SK-N-SH (cell line): ENCODE results near the gene TTC21A. TPM values are rescaled to one million over a fixed set of nuclear protein-coding genes. Genes with fewer than 3 reads are reported as not detected.

Source experiments
- CTCF ChIA-PET: fragments of 300-600, 350-600 bp; formaldehyde crosslinking; extraction: SDS; loops from one replicate; lab custom pipeline; 2021; lab: Yijun Ruan, JAX
- POLR2A ChIA-PET: fragments of 350-600 bp; sonication (Branson Sonifier 250); formaldehyde crosslinking; extraction: SDS; loops from one replicate; lab custom pipeline; 2020; ENCODE audit warnings: antibody characterized with exemption, inconsistent platforms; lab: Yijun Ruan, JAX
- DNase-seq: peaks from one replicate; pipeline ENCODE4 v3.0.0; 2012
- H2AFZ ChIP-seq: fragments of 200-600 bp; sonication (generic); 2 replicates; pipeline ENCODE4 v1.8.1; 2016; ENCODE audit warnings: antibody characterized with exemption, mild to moderate bottlenecking, low read depth
- H3F3A ChIP-seq: fragments of 200-600 bp; sonication (generic); replicated peaks from 2 replicates; pipeline ENCODE3; 2016; ENCODE audit warnings: antibody characterized with exemption, mild to moderate bottlenecking; ENCODE audit not compliant: insufficient read depth
- H3K27ac ChIP-seq, 2 experiments: fragments of 200-500 bp in 1 of 2; fragments of 200-600 bp in 1 of 2; sonication (Bioruptor generic) in 1 of 2; sonication (generic), shearing (Covaris generic) in 1 of 2; 2 replicates each; pipeline versions ENCODE4 v1.5.1 to v1.6.1; 2014 to 2016; ENCODE audit warnings: low read depth in 2 of 2, inconsistent platforms in 1 of 2, low read length in 1 of 2, mild to moderate bottlenecking in 1 of 2, mixed read lengths in 1 of 2
- H3K27me3 ChIP-seq: fragments of 200-600 bp; sonication (generic), shearing (Covaris generic); 2 replicates; pipeline ENCODE4 v1.6.1; 2016; ENCODE audit warnings: mixed run types; ENCODE audit not compliant: insufficient read depth
- H3K36me3 ChIP-seq, 2 experiments: fragments of 200-500 bp in 1 of 2; fragments of 200-600 bp in 1 of 2; sonication (Bioruptor generic) in 1 of 2; sonication (generic) in 1 of 2; replicated peaks in 1 of 2; 2 replicates each; pipeline versions ENCODE3 to v1.5.1; 2014 to 2016; ENCODE audit warnings: low read length in 1 of 2, mild to moderate bottlenecking in 1 of 2; ENCODE audit not compliant: insufficient read depth in 2 of 2, control insufficient read depth in 1 of 2
- H3K4me1 ChIP-seq, 2 experiments: fragments of 200-500 bp in 1 of 2; fragments of 200-600 bp in 1 of 2; sonication (Bioruptor generic) in 1 of 2; sonication (generic), shearing (Covaris generic) in 1 of 2; 2 replicates each; pipeline versions ENCODE4 v1.5.1 to v1.6.1; 2014 to 2016; ENCODE audit warnings: low read depth in 1 of 2, low read length in 1 of 2, mixed run types in 1 of 2; ENCODE audit not compliant: insufficient read depth in 2 of 2, control insufficient read depth in 1 of 2
- H3K4me2 ChIP-seq: fragments of 200-600 bp; sonication (generic), shearing (Covaris generic); 2 replicates; pipeline ENCODE4 v1.6.1; 2017; ENCODE audit warnings: mixed run types
- H3K4me3 ChIP-seq, 2 experiments: fragments of 200-500 bp in 1 of 2; fragments of 200-600 bp in 1 of 2; sonication (Bioruptor generic) in 1 of 2; sonication (generic), shearing (Covaris generic) in 1 of 2; 2 replicates each; pipeline versions ENCODE4 v1.5.1 to v1.8.1; 2014 to 2016; ENCODE audit warnings: low read depth in 2 of 2, inconsistent platforms in 1 of 2, low read length in 1 of 2, mild to moderate bottlenecking in 1 of 2, mixed read lengths in 1 of 2, moderate library complexity in 1 of 2
- H3K79me2 ChIP-seq: fragments of 200-600 bp; sonication (generic); 2 replicates; pipeline ENCODE4 v1.8.1; 2017; ENCODE audit warnings: mild to moderate bottlenecking; ENCODE audit not compliant: insufficient read depth
- H3K9ac ChIP-seq: fragments of 200-600 bp; sonication (generic); 2 replicates; pipeline ENCODE4 v1.6.1; 2017; ENCODE audit warnings: mixed run types
- H3K9me2 ChIP-seq: fragments of 200-600 bp; sonication (generic); 2 replicates; pipeline ENCODE4 v1.6.1; 2017; ENCODE audit warnings: mixed run types
- H3K9me3 ChIP-seq: fragments of 200-600 bp; sonication (generic); 2 replicates; pipeline ENCODE4 v1.6.1; 2017; ENCODE audit warnings: mixed run types, mild to moderate bottlenecking, moderate library complexity
- H4K20me1 ChIP-seq: fragments of 200-600 bp; sonication (generic); 2 replicates; pipeline ENCODE4 v1.6.1; 2017; ENCODE audit warnings: mild to moderate bottlenecking, mixed run types; ENCODE audit not compliant: insufficient read depth
- EP300 ChIP-seq, 2 experiments: IDR thresholded peaks; 2 replicates each; pipeline versions ENCODE4 v1.4.0 to v1.6.1; 2012; ENCODE audit warnings: borderline replicate concordance in 1 of 2, low read depth in 1 of 2, low read length in 1 of 2
- EZH2phosphoT487 ChIP-seq: fragments of 200-600 bp; sonication (generic); IDR thresholded peaks from 2 replicates; pipeline ENCODE4 v1.6.1; 2017; ENCODE audit warnings: low read depth, mixed run types, mild to moderate bottlenecking, antibody characterized with exemption, moderate library complexity, borderline replicate concordance
- FOXJ3 ChIP-seq: sonication (generic); formaldehyde crosslinking; IDR thresholded peaks from 2 replicates; pipeline ENCODE4 v1.5.1; 2020; ENCODE audit warnings: mild to moderate bottlenecking, missing genetic modification reagents
- GABPA ChIP-seq: IDR thresholded peaks from 2 replicates; pipeline ENCODE4 v1.4.0; 2012; ENCODE audit warnings: low read depth, mild to moderate bottlenecking
- IRF3 ChIP-seq: fragments of 150-350 bp; IDR thresholded peaks from 2 replicates; pipeline ENCODE4 v1.6.1; 2016; ENCODE audit warnings: mild to moderate bottlenecking, low read depth, low read length
- JUND ChIP-seq: IDR thresholded peaks from 2 replicates; pipeline ENCODE4 v1.4.0; 2012
- MXI1 ChIP-seq: IDR thresholded peaks from 2 replicates; pipeline ENCODE4 v1.6.1; 2012; ENCODE audit warnings: mild to moderate bottlenecking, low read depth, low read length, improper control_type of control experiment
- PBX3 ChIP-seq: IDR thresholded peaks from 2 replicates; pipeline ENCODE4; 2012
- POLR2AphosphoS5 ChIP-seq: IDR thresholded peaks from 2 replicates; pipeline ENCODE4 v1.6.1; 2012; ENCODE audit warnings: low read depth, low read length
- RAD21 ChIP-seq: IDR thresholded peaks from 2 replicates; pipeline ENCODE4 v1.6.1; 2012; ENCODE audit warnings: mild to moderate bottlenecking, low read length
- RXRA ChIP-seq: IDR thresholded peaks from 2 replicates; pipeline ENCODE4 v1.4.0; 2012; ENCODE audit warnings: low read depth, mild to moderate bottlenecking, borderline replicate concordance
- TCF12 ChIP-seq: IDR thresholded peaks from 2 replicates; pipeline ENCODE4 v1.4.0; 2012
- USF2 ChIP-seq: fragments of 150-350 bp; IDR thresholded peaks from 2 replicates; pipeline ENCODE4 v1.6.1; 2017; ENCODE audit warnings: antibody characterized with exemption, low read length, low read depth, borderline replicate concordance
- YY1 ChIP-seq: IDR thresholded peaks from 2 replicates; pipeline ENCODE4 v1.4.0; 2012; ENCODE audit warnings: low read depth, mild to moderate bottlenecking
- WGBS: methylation state at CpG from one replicate; pipeline ENCODE4 v1.1.6; 2017; ENCODE audit warnings: low lambda C conversion rate; 5-methylcytosine and 5-hydroxymethylcytosine counted together
- polyA plus RNA-seq, 3 experiments: library from polyadenylated mRNA; depleted of rRNA; stranded (reverse); fragments of >200 nt; gene quantifications; 2 replicates each; pipeline ENCODE4 v1.2.3, GENCODE V29; 2012
- TF ChIP-seq, protein P1 (sequence below): IDR thresholded peaks from 2 replicates; pipeline ENCODE4 v1.4.0; 2012; ENCODE audit warnings: low read depth, borderline replicate concordance

The TTC21A gene
- polyA plus RNA-seq, 1 of the 3 experiments (the other 2 are of a cell fraction) = 3.9 TPM

DNA sequence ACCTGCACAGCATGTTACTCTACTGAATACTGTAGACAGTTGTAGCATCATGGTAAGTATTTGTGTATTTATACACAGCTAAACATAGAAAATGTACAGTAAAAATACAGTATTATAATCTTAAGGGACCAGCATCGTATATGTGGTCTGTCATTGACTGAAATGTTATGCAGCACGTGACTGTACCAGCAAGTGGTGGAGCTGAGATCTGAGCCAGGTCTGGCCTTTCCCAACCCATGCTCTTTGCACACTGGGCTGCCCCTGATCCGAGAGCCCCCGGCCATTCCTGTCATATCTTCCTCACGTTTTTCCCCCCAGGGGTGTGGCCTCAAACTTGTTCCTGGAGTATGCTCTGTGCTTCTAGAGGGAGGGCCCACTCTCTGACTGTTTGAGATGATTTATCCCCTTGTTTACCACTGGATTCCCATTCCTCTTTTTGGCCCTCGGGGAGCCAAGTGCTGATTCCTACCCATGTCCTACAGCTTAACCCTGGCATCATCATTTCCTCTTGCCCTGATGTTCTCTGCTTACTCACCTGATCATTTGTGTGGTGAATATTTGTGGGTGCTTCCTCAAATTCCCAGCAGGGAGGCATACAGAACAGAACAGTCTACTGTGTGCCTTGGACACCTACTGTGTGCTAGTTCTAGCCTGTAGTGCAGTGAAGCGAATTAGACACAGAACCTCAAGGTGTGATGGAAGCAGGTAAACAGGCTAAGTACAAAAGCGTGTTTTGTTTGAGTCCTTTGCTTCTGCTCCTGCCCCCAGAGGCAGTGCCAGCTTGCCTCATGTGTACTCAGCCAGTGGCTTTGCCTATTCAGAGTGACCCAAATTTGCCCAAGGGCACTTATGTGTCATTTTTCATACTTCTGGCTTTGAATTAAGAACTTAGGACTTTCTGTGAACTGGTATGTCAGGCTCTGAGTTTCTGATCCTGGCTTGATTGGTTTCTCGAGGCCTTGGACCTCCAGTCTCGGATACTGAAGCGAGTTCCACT is 24.9 kb downstream of the TTC21A start (continued):
- no peak for TF ChIP-seq USF2
- TF ChIP-seq POLR2AphosphoS5 = no peak
- TF ChIP-seq TCF12 = no peak
- no peak for TF ChIP-seq FOXJ3
- no peak for TF ChIP-seq JUND
- TF ChIP-seq, protein P1, sequence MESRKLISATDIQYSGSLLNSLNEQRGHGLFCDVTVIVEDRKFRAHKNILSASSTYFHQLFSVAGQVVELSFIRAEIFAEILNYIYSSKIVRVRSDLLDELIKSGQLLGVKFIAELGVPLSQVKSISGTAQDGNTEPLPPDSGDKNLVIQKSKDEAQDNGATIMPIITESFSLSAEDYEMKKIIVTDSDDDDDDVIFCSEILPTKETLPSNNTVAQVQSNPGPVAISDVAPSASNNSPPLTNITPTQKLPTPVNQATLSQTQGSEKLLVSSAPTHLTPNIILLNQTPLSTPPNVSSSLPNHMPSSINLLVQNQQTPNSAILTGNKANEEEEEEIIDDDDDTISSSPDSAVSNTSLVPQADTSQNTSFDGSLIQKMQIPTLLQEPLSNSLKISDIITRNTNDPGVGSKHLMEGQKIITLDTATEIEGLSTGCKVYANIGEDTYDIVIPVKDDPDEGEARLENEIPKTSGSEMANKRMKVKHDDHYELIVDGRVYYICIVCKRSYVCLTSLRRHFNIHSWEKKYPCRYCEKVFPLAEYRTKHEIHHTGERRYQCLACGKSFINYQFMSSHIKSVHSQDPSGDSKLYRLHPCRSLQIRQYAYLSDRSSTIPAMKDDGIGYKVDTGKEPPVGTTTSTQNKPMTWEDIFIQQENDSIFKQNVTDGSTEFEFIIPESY = no peak
- no peak for TF ChIP-seq EP300 (IDR thresholded peaks at IDR 0.05; ENCODE audit: borderline replicate concordance in 1 of 2, low read depth in 1 of 2, low read length in 1 of 2)
- no peak for TF ChIP-seq IRF3

- POLR2A ChIA-PET = no interaction called here
- Histone ChIP-seq H3K27ac (no peak overlapping the region), H3K79me2 (no peaks in the 10 kb centered on the region), H3K36me3 (peaks cover 0 to 3% of the 10 kb centered on the region in 2 experiments), H4K20me1 (no peaks in the 10 kb centered on the region), H3K4me2 (no peak overlapping the region), H2AFZ (no peak overlapping the region), H3K4me3 (no peak overlapping the region)
- no CpG with 5 or more reads among the region's 1 CpG for WGBS
- no peak for TF ChIP-seq RAD21
- no peak for TF ChIP-seq PBX3
- TF ChIP-seq MXI1 = no peak
- no peak for TF ChIP-seq IRF3
- TF ChIP-seq RXRA = no peak
- TF ChIP-seq GABPA = no peak
- no peak for TF ChIP-seq YY1
- no peak for TF ChIP-seq TCF12
- TF ChIP-seq EZH2phosphoT487 = no peak
- TF ChIP-seq EP300 (IDR thresholded peaks at IDR 0.05; ENCODE audit: borderline replicate concordance in 1 of 2, low read depth in 1 of 2, low read length in 1 of 2) = no peak
- TF ChIP-seq, all 33 proteins: peak for 0
- Histone ChIP-seq H3K9me3 (no peaks in the 10 kb centered on the region), H3K9me2 (no peaks in the 10 kb centered on the region), H3K4me1 (no peaks in the 10 kb centered on the region), H3F3A (no peaks in the 10 kb centered on the region), H3K9ac (no peak overlapping the region), H3K27me3 (no peaks in the 10 kb centered on the region)
- no peak for DNase-seq
- CTCF ChIA-PET = interaction anchor here (1.2 to 14.8 kb wide), 2 partner anchors 57 to 157 kb away, joined by 6 to 223 read pairs; no protein-coding TSS in a partner anchor
Measured at GRCh38 chr3:39133093-39133490, 25.6 kb downstream of the TTC21A start.
